ENCODE measurements around the gene CBX7. TPM values are rescaled to one million over a fixed set of nuclear protein-coding genes. Genes with fewer than 3 reads are reported as not detected.

CBX7 gene
- 9.3 TPM for polyA plus RNA-seq (2013, experiment 1 of 2)
- polyA plus RNA-seq (2013, experiment 2 of 2) = 9.2 TPM

GRCh38 chr22:39152511-39153219 is at the start of gene CBX7:
Gene CBX7, minus strand, starts transcription at chr22:39152680. Its CDS starts 236 bp downstream, at chr22:39152444.
- DNase-seq (ENCODE audit: low spot score) = peak; percentile 89
- H2BK12ac ChIP-seq (ENCODE audit: low read length) = peak within 1 kb of the TSS; percentile 66
- H3K4ac ChIP-seq (ENCODE audit: low read length) = no peak within 1 kb of the TSS
- H3K4me1 ChIP-seq (ENCODE audit: control insufficient read depth in 2 of 2, insufficient read depth in 1 of 2, low read depth in 1 of 2, low read length in 2 of 2) = peaks cover 2 to 7% of the 10 kb centered on the region in 2 donors
- peak within 1 kb of the TSS; percentile 55 to 81 for H3K4me3 ChIP-seq (ENCODE audit: low read length in 2 of 2)
- peak within 1 kb of the TSS; percentile 92 for H2AK5ac ChIP-seq (ENCODE audit: low read depth, low read length)
- peak within 1 kb of the TSS; percentile 80 for H3K9ac ChIP-seq (ENCODE audit: low read depth, low read length, poor library complexity)
- peak within 1 kb of the TSS; percentile 95 for H3K18ac ChIP-seq (ENCODE audit: low read length)
- peak within 1 kb of the TSS; percentile 90 for H3K4me2 ChIP-seq (ENCODE audit: insufficient read depth, low read length, poor library complexity, severe bottlenecking)
- peak within 1 kb of the TSS; percentile 100 for H2AFZ ChIP-seq (ENCODE audit: low read length)
- peak within 1 kb of the TSS; percentile 77 for H4K8ac ChIP-seq (ENCODE audit: low read depth, low read length)
- H3K14ac ChIP-seq (ENCODE audit: low read length) = peak within 1 kb of the TSS; percentile 92
- H3K9me3 ChIP-seq (replicated peaks in 1 of 2; ENCODE audit: control insufficient read depth in 2 of 2, insufficient read depth in 1 of 2, low read depth in 1 of 2, low read length in 2 of 2) = peaks cover 0 to under 1% of the 10 kb centered on the region in 2 donors
- H2BK15ac ChIP-seq (ENCODE audit: low read length) = peak within 1 kb of the TSS; percentile 63
- H3K79me1 ChIP-seq (ENCODE audit: low read depth, low read length) = no peaks in the 10 kb centered on the region
- no peak within 1 kb of the TSS for H4K91ac ChIP-seq (ENCODE audit: low read depth, low read length, poor library complexity)
- H2BK120ac ChIP-seq (ENCODE audit: low read depth, low read length) = no peak within 1 kb of the TSS
- H3K23ac ChIP-seq (ENCODE audit: low read depth, low read length, poor library complexity) = peak within 1 kb of the TSS; percentile 89
- WGBS, 2 donors (ENCODE audit: extremely low coverage in 2 of 2, insufficient read length in 2 of 2, insufficient replicate concordance in 1 of 2) = no CpG with 5 or more reads among the region's 98 CpGs
- peaks cover 3 to 46% (median 18%) of the 10 kb centered on the region in 3 experiments for H3K27me3 ChIP-seq (ENCODE audit: control insufficient read depth in 3 of 3, insufficient read depth in 3 of 3, low read depth in 1 of 3, low read length in 3 of 3)
- no peaks in the 10 kb centered on the region for H3K36me3 ChIP-seq (replicated peaks in 1 of 2; ENCODE audit: control insufficient read depth in 2 of 2, insufficient read depth in 2 of 2, low read length in 2 of 2)
- H3K27ac ChIP-seq (replicated peaks; ENCODE audit: low read length) = no peak within 1 kb of the TSS
- peak within 1 kb of the TSS; percentile 88 for H2BK5ac ChIP-seq (ENCODE audit: low read length)

- Histone ChIP-seq H2BK15ac (ENCODE audit: low read length) (no peak overlapping the region), H3K4me1 (ENCODE audit: control insufficient read depth in 2 of 2, insufficient read depth in 1 of 2, low read depth in 1 of 2, low read length in 2 of 2) (no peaks in the 10 kb centered on the region), H3K23ac (ENCODE audit: low read depth, low read length, poor library complexity) (no peak overlapping the region), H3K4me2 (ENCODE audit: insufficient read depth, low read length, poor library complexity, severe bottlenecking) (no peak overlapping the region), H4K91ac (ENCODE audit: low read depth, low read length, poor library complexity) (no peak overlapping the region), H4K8ac (ENCODE audit: low read depth, low read length) (no peak overlapping the region), H3K9ac (ENCODE audit: low read depth, low read length, poor library complexity) (no peak overlapping the region), H3K14ac (ENCODE audit: low read length) (no peak overlapping the region), H2BK12ac (ENCODE audit: low read length) (no peak overlapping the region), H2AK5ac (ENCODE audit: low read depth, low read length) (no peak overlapping the region), H3K4ac (ENCODE audit: low read length) (no peak overlapping the region), H2AFZ (ENCODE audit: low read length) (no peak overlapping the region), H3K9me3 (replicated peaks in 1 of 2; ENCODE audit: control insufficient read depth in 2 of 2, insufficient read depth in 1 of 2, low read depth in 1 of 2, low read length in 2 of 2) (peaks cover 3 to 8% of the 10 kb centered on the region in 2 donors), H3K18ac (ENCODE audit: low read length) (no peak overlapping the region), H3K27me3 (ENCODE audit: control insufficient read depth in 3 of 3, insufficient read depth in 3 of 3, low read depth in 1 of 3, low read length in 3 of 3) (no peaks in the 10 kb centered on the region), H3K4me3 (ENCODE audit: low read length in 2 of 2) (no peak overlapping the region), H3K79me1 (ENCODE audit: low read depth, low read length) (no peaks in the 10 kb centered on the region), H3K36me3 (replicated peaks in 1 of 2; ENCODE audit: control insufficient read depth in 2 of 2, insufficient read depth in 2 of 2, low read length in 2 of 2) (no peaks in the 10 kb centered on the region), H2BK120ac (ENCODE audit: low read depth, low read length) (no peak overlapping the region), H3K27ac (replicated peaks; ENCODE audit: low read length) (no peak overlapping the region), H2BK5ac (ENCODE audit: low read length) (no peak overlapping the region)
- no CpG with 5 or more reads among the region's 5 CpGs for WGBS, 2 donors (ENCODE audit: extremely low coverage in 2 of 2, insufficient read length in 2 of 2, insufficient replicate concordance in 1 of 2)
- no peak for DNase-seq (ENCODE audit: low spot score)
Measured at GRCh38 chr22:39197578-39197977, 45.1 kb upstream of the CBX7 start.

GRCh38 chr22:39194098-39194497 is 41.6 kb upstream of the CBX7 start:
- H3K27me3 ChIP-seq (ENCODE audit: control insufficient read depth in 3 of 3, insufficient read depth in 3 of 3, low read depth in 1 of 3, low read length in 3 of 3) = no peaks in the 10 kb centered on the region
- no peak overlapping the region for H2BK5ac ChIP-seq (ENCODE audit: low read length)
- H3K4me3 ChIP-seq (ENCODE audit: low read length in 2 of 2) = no peak overlapping the region
- H3K4me1 ChIP-seq (ENCODE audit: control insufficient read depth in 2 of 2, insufficient read depth in 1 of 2, low read depth in 1 of 2, low read length in 2 of 2) = no peaks in the 10 kb centered on the region
- no peak overlapping the region for H3K4me2 ChIP-seq (ENCODE audit: insufficient read depth, low read length, poor library complexity, severe bottlenecking)
- H4K8ac ChIP-seq (ENCODE audit: low read depth, low read length) = no peak overlapping the region
- H3K36me3 ChIP-seq (replicated peaks in 1 of 2; ENCODE audit: control insufficient read depth in 2 of 2, insufficient read depth in 2 of 2, low read length in 2 of 2) = no peaks in the 10 kb centered on the region
- no peak overlapping the region for H3K9ac ChIP-seq (ENCODE audit: low read depth, low read length, poor library complexity)
- H2BK120ac ChIP-seq (ENCODE audit: low read depth, low read length) = no peak overlapping the region
- H3K9me3 ChIP-seq (replicated peaks in 1 of 2; ENCODE audit: control insufficient read depth in 2 of 2, insufficient read depth in 1 of 2, low read depth in 1 of 2, low read length in 2 of 2) = peaks cover 3 to 8% of the 10 kb centered on the region in 2 donors
- no peak overlapping the region for H2AFZ ChIP-seq (ENCODE audit: low read length)
- no peak overlapping the region for H3K4ac ChIP-seq (ENCODE audit: low read length)
- H2AK5ac ChIP-seq (ENCODE audit: low read depth, low read length) = no peak overlapping the region
- H3K79me1 ChIP-seq (ENCODE audit: low read depth, low read length) = no peaks in the 10 kb centered on the region
- no peak overlapping the region for H4K91ac ChIP-seq (ENCODE audit: low read depth, low read length, poor library complexity)
- no peak for DNase-seq (ENCODE audit: low spot score)
- no peak overlapping the region for H2BK15ac ChIP-seq (ENCODE audit: low read length)
- no peak overlapping the region for H3K14ac ChIP-seq (ENCODE audit: low read length)
- no peak overlapping the region for H3K27ac ChIP-seq (replicated peaks; ENCODE audit: low read length)
- no CpG with 5 or more reads among the region's 1 CpG for WGBS, 2 donors (ENCODE audit: extremely low coverage in 2 of 2, insufficient read length in 2 of 2, insufficient replicate concordance in 1 of 2)
- H2BK12ac ChIP-seq (ENCODE audit: low read length) = no peak overlapping the region
- no peak overlapping the region for H3K18ac ChIP-seq (ENCODE audit: low read length)
- H3K23ac ChIP-seq (ENCODE audit: low read depth, low read length, poor library complexity) = no peak overlapping the region

- Histone ChIP-seq H3K14ac (ENCODE audit: low read length) (no peak overlapping the region), H2BK12ac (ENCODE audit: low read length) (no peak overlapping the region), H4K91ac (ENCODE audit: low read depth, low read length, poor library complexity) (no peak overlapping the region), H3K27ac (replicated peaks; ENCODE audit: low read length) (no peak overlapping the region), H3K9ac (ENCODE audit: low read depth, low read length, poor library complexity) (no peak overlapping the region), H3K27me3 (ENCODE audit: control insufficient read depth in 3 of 3, insufficient read depth in 3 of 3, low read depth in 1 of 3, low read length in 3 of 3) (no peaks in the 10 kb centered on the region), H2AFZ (ENCODE audit: low read length) (no peak overlapping the region), H2AK5ac (ENCODE audit: low read depth, low read length) (no peak overlapping the region), H2BK120ac (ENCODE audit: low read depth, low read length) (no peak overlapping the region), H3K4me1 (ENCODE audit: control insufficient read depth in 2 of 2, insufficient read depth in 1 of 2, low read depth in 1 of 2, low read length in 2 of 2) (peaks cover 3 to 6% of the 10 kb centered on the region in 2 donors), H3K18ac (ENCODE audit: low read length) (no peak overlapping the region), H3K23ac (ENCODE audit: low read depth, low read length, poor library complexity) (no peak overlapping the region), H2BK5ac (ENCODE audit: low read length) (no peak overlapping the region), H3K9me3 (replicated peaks in 1 of 2; ENCODE audit: control insufficient read depth in 2 of 2, insufficient read depth in 1 of 2, low read depth in 1 of 2, low read length in 2 of 2) (peaks cover 5 to 9% of the 10 kb centered on the region in 2 donors), H3K36me3 (replicated peaks in 1 of 2; ENCODE audit: control insufficient read depth in 2 of 2, insufficient read depth in 2 of 2, low read length in 2 of 2) (no peaks in the 10 kb centered on the region), H3K4ac (ENCODE audit: low read length) (no peak overlapping the region), H3K79me1 (ENCODE audit: low read depth, low read length) (no peaks in the 10 kb centered on the region), H3K4me3 (ENCODE audit: low read length in 2 of 2) (no peak overlapping the region), H2BK15ac (ENCODE audit: low read length) (no peak overlapping the region), H4K8ac (ENCODE audit: low read depth, low read length) (no peak overlapping the region), H3K4me2 (ENCODE audit: insufficient read depth, low read length, poor library complexity, severe bottlenecking) (no peak overlapping the region)
- DNase-seq (ENCODE audit: low spot score) = no peak
- no CpG with 5 or more reads among the region's 10 CpGs for WGBS, 2 donors (ENCODE audit: extremely low coverage in 2 of 2, insufficient read length in 2 of 2, insufficient replicate concordance in 1 of 2)
Measured at GRCh38 chr22:39188809-39189208, 36.3 kb upstream of the CBX7 start.
